Keratinocyte (primary cell): ENCODE measurements around the gene HTT-AS. TPM values are rescaled to one million over a fixed set of nuclear protein-coding genes. Genes with fewer than 3 reads are reported as not detected.

Source experiments
- DNase-seq: peaks from one replicate; pipeline ENCODE4 v3.0.0-alpha.2; 2011; ENCODE audit warnings: low read depth, missing footprints, low spot score
- FAIRE-seq: peaks from 2 replicates; lab custom pipeline; 2011; peaks lifted over from hg19 to GRCh38; lab: Jason Lieb, UNC
- H2AFZ ChIP-seq: 2 replicates; pipeline ENCODE4 v1.6.0; 2012; ENCODE audit warnings: low read length, control low read depth, inconsistent platforms; ENCODE audit not compliant: control insufficient read depth
- H3K27ac ChIP-seq: 2 replicates; pipeline ENCODE4 v1.5.1; 2011; ENCODE audit warnings: low read length; ENCODE audit not compliant: control insufficient read depth, insufficient read depth
- H3K27me3 ChIP-seq: 3 replicates; pipeline ENCODE4 v1.6.0; 2011; ENCODE audit warnings: low read length; ENCODE audit not compliant: control insufficient read depth, insufficient read depth; ENCODE audit errors: extremely low read depth
- H3K36me3 ChIP-seq, 2 experiments: 2 replicates in 1 of 2; 3 replicates in 1 of 2; pipeline ENCODE4 v1.5.1; 2011; ENCODE audit warnings: low read length in 2 of 2, mild to moderate bottlenecking in 1 of 2; ENCODE audit not compliant: control insufficient read depth in 2 of 2, insufficient read depth in 2 of 2; ENCODE audit errors: extremely low read depth in 1 of 2
- H3K4me1 ChIP-seq: 3 replicates; pipeline ENCODE4 v1.5.1; 2011; ENCODE audit warnings: low read length; ENCODE audit not compliant: control insufficient read depth, insufficient read depth; ENCODE audit errors: extremely low read depth
- H3K4me2 ChIP-seq: 3 replicates; pipeline ENCODE4 v1.6.0; 2011; ENCODE audit warnings: low read depth, low read length; ENCODE audit not compliant: control insufficient read depth, insufficient read depth; ENCODE audit errors: extremely low read depth
- H3K4me3 ChIP-seq, 3 experiments: fragments of 200-600 bp in 1 of 3; sonication (generic) in 1 of 3; 2 replicates in 2 of 3; 3 replicates in 1 of 3; pipeline ENCODE4 v1.5.1; 2011 to 2016; ENCODE audit warnings: low read length in 3 of 3, mild to moderate bottlenecking in 3 of 3, control low read depth in 2 of 3, inconsistent platforms in 1 of 3, low read depth in 1 of 3, mixed read lengths in 1 of 3, mixed run types in 1 of 3, moderate library complexity in 1 of 3; ENCODE audit not compliant: control insufficient read depth in 2 of 3, insufficient read depth in 2 of 3; ENCODE audit errors: extremely low read depth in 1 of 3
- H3K79me2 ChIP-seq: 2 replicates; pipeline ENCODE4 v1.6.0; 2012; ENCODE audit warnings: low read length; ENCODE audit not compliant: control insufficient read depth, insufficient read depth
- H3K9ac ChIP-seq: 3 replicates; pipeline ENCODE4 v1.6.0; 2011; ENCODE audit warnings: low read length; ENCODE audit not compliant: control insufficient read depth, insufficient read depth; ENCODE audit errors: extremely low read depth
- H3K9me1 ChIP-seq: 3 replicates; pipeline ENCODE4 v1.6.0; 2011; ENCODE audit warnings: low read length; ENCODE audit not compliant: control insufficient read depth, insufficient read depth; ENCODE audit errors: extremely low read depth
- H3K9me3 ChIP-seq: 2 replicates; pipeline ENCODE4 v1.5.1; 2012; ENCODE audit warnings: low read depth, low read length; ENCODE audit not compliant: control insufficient read depth
- H4K20me1 ChIP-seq: 3 replicates; pipeline ENCODE4 v1.6.0; 2011; ENCODE audit warnings: low read length; ENCODE audit not compliant: control insufficient read depth, insufficient read depth; ENCODE audit errors: extremely low read depth
- EZH2 ChIP-seq: IDR thresholded peaks from one replicate; pipeline ENCODE4 v1.6.1; 2012; ENCODE audit warnings: inconsistent platforms, mild to moderate bottlenecking, low read length, moderate library complexity
- dilution Hi-C: fragments of 300-500 bp; cut with MboI; formaldehyde crosslinking; loops from one replicate; pipeline ENCODE4 v1.7.0; 2020; ENCODE audit warnings: low sequenced_read_pairs; ENCODE audit not compliant: extremely low pct_ligation_motif_present
- polyA plus RNA-seq, 5 experiments: library from polyadenylated mRNA; depleted of rRNA in 3 of 5; stranded (reverse) in 3 of 5; stranded (forward) in 1 of 5; unstranded in 1 of 5; fragments of >200 nt; gene quantifications; 1 replicate in 1 of 5; 2 replicates in 3 of 5; 3 replicates in 1 of 5; pipeline versions ENCODE4 v1.2.1 to v1.2.3, GENCODE V29; 2011 to 2012; ENCODE audit warnings: missing spikeins in 2 of 5, low read depth in 1 of 5, low replicate concordance in 1 of 5
- TF ChIP-seq, protein P1 (sequence below), 3 experiments: IDR thresholded peaks in 1 of 3; conservative IDR thresholded peaks in 1 of 3; optimal IDR thresholded peaks in 1 of 3; 2 replicates in 2 of 3; 3 replicates in 1 of 3; pipeline versions ENCODE3 to v1.5.1; 2011; ENCODE audit warnings: low read length in 3 of 3, mild to moderate bottlenecking in 3 of 3, moderate library complexity in 2 of 3, control low read depth in 1 of 3, inconsistent platforms in 1 of 3; ENCODE audit not compliant: insufficient read depth in 2 of 3; ENCODE audit errors: extremely low read depth in 1 of 3

HTT-AS gene
- polyA plus RNA-seq, 1 donor (not counting 4 experiments of a cell fraction or from before 2014, with no cell fraction given), result not detected

DNA sequence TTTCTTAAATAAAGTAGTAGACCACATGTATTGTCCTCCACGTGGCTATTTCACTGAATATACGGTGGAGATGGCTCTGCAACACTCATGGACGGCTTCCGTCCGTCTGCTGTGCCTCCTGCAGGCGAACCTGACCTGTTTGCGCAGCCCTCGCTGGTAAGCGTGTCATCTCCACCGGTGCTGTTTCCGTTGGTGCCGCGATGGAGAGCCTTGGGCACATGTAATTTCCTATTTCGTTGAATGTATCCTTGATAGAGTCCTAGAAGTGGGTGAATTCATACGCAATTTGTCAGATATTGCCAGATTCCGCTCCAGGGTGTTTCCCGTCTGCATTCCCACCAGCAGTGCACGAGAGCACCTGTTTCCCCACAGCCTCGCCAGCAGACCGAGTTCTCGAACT lies 48.5 kb downstream of the HTT-AS start:
- no peak overlapping the region for H3K4me3 ChIP-seq
- no peak for DNase-seq
- H3K9ac ChIP-seq, result no peak overlapping the region
- H3K79me2 ChIP-seq, result no peaks in the 10 kb centered on the region
- FAIRE-seq, result no peak
- dilution Hi-C loops, result no loop called here
- no peaks in the 10 kb centered on the region for H3K9me1 ChIP-seq
- peaks cover 4% of the 10 kb centered on the region for H3K27me3 ChIP-seq
- no peaks in the 10 kb centered on the region for H3K36me3 ChIP-seq
- H3K4me1 ChIP-seq, result no peaks in the 10 kb centered on the region
- no peaks in the 10 kb centered on the region for H4K20me1 ChIP-seq
- no peak overlapping the region for H3K27ac ChIP-seq
- no peak overlapping the region for H3K4me2 ChIP-seq
- peaks cover 2% of the 10 kb centered on the region for H3K9me3 ChIP-seq
- TF ChIP-seq EZH2, result no peak
- TF ChIP-seq, protein P1, sequence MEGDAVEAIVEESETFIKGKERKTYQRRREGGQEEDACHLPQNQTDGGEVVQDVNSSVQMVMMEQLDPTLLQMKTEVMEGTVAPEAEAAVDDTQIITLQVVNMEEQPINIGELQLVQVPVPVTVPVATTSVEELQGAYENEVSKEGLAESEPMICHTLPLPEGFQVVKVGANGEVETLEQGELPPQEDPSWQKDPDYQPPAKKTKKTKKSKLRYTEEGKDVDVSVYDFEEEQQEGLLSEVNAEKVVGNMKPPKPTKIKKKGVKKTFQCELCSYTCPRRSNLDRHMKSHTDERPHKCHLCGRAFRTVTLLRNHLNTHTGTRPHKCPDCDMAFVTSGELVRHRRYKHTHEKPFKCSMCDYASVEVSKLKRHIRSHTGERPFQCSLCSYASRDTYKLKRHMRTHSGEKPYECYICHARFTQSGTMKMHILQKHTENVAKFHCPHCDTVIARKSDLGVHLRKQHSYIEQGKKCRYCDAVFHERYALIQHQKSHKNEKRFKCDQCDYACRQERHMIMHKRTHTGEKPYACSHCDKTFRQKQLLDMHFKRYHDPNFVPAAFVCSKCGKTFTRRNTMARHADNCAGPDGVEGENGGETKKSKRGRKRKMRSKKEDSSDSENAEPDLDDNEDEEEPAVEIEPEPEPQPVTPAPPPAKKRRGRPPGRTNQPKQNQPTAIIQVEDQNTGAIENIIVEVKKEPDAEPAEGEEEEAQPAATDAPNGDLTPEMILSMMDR (optimal IDR thresholded peaks at IDR 0.05 in 1 of 3, IDR thresholded peaks at IDR 0.05 in 1 of 3, conservative IDR thresholded peaks at IDR 0.05 in 1 of 3; ENCODE audit: extremely low read depth in 1 of 3, insufficient read depth in 2 of 3, low read length in 3 of 3), result no peak
- no peak overlapping the region for H2AFZ ChIP-seq

DNA sequence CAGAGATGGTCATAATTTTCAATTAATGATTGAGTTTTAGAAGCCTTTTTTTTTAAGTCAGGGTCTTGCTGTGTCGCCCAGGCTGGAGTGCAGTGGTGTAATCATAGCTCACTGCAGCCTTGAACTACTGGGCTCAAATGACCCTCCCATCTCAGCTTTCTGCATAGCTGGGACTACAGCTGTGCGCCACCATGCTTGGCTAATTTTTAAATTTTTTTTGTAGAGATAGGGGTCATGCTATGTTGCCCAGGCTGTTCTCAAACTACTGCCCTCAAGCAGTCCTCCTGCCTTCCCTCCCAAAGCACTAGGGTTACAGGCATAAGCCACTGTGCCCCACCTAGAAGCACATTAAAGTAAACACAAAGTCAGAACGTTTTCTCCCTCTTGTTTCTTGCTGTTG lies 51.7 kb downstream of the HTT-AS start:
- Histone ChIP-seq H3K4me3 (no peak overlapping the region), H3K36me3 (no peaks in the 10 kb centered on the region), H2AFZ (no peak overlapping the region), H4K20me1 (no peaks in the 10 kb centered on the region), H3K27me3 (peaks cover 4% of the 10 kb centered on the region), H3K4me2 (no peak overlapping the region), H3K9ac (no peak overlapping the region), H3K9me3 (peaks cover 2% of the 10 kb centered on the region), H3K27ac (no peak overlapping the region), H3K79me2 (no peaks in the 10 kb centered on the region), H3K9me1 (no peaks in the 10 kb centered on the region), H3K4me1 (no peaks in the 10 kb centered on the region)
- DNase-seq (no peak), FAIRE-seq (no peak)
- TF ChIP-seq, protein P1 (optimal IDR thresholded peaks at IDR 0.05 in 1 of 3, IDR thresholded peaks at IDR 0.05 in 1 of 3, conservative IDR thresholded peaks at IDR 0.05 in 1 of 3; ENCODE audit: extremely low read depth in 1 of 3, insufficient read depth in 2 of 3, low read length in 3 of 3), result no peak
- TF ChIP-seq EZH2, result no peak
- dilution Hi-C loops, result no loop called here
